K562 (cell line): Measurements from ENCODE around the gene TSEN34. TPM values are rescaled to one million over a fixed set of nuclear protein-coding genes. Genes with fewer than 3 reads are reported as not detected.
"Not testable (repeated sequence)": the region's sequence is repeated elsewhere in the genome, so short reads cannot be mapped to it uniquely, and the experiment has no call there.

Source experiments
- ATAC-seq: fragments of 200-7000 bp; cut with Tn5 transposase; 3 replicates; pipeline ENCODE4 v1.9.1; 2020; ENCODE audit warnings: moderate library complexity
- BruUV-seq: library from RNA; stranded (reverse); fragments of 400-500 nt; replicated peaks from 2 replicates; lab custom pipeline; 2021; lab: Mats Ljungman, UMichigan
- CTCF ChIA-PET: fragments of 300-600 bp; formaldehyde crosslinking; extraction: SDS; loops from one replicate; lab custom pipeline; 2021; ENCODE audit warnings: low intra/inter-chr PET ratio; lab: Yijun Ruan, JAX
- POLR2A ChIA-PET: fragments of 300-600, 350-650 bp; sonication (Branson Sonifier 250); formaldehyde crosslinking; extraction: SDS; loops from one replicate; lab custom pipeline; 2021; ENCODE audit warnings: antibody characterized with exemption, inconsistent platforms; lab: Yijun Ruan, JAX
- DNase-seq, 4 experiments: peaks; one replicate each; pipeline versions ENCODE4 v3.0.0 to v3.0.0-alpha.2; 2011 to 2018; ENCODE audit warnings: low spot score in 3 of 4, mixed read lengths in 3 of 4; ENCODE audit errors: extremely low read depth in 1 of 4
- FAIRE-seq: peaks from 2 replicates; lab custom pipeline; 2011; peaks lifted over from hg19 to GRCh38; lab: Jason Lieb, UNC
- H2AFZ ChIP-seq: 2 replicates; pipeline ENCODE4 v1.6.0; 2011; ENCODE audit warnings: low read depth, low read length, control low read depth, inconsistent platforms
- H3K27ac ChIP-seq: fragments of 200-600 bp; 3 replicates; pipeline ENCODE4 v1.8.0; 2011; ENCODE audit warnings: low read depth, mild to moderate bottlenecking, control low read depth, inconsistent platforms, low read length, moderate library complexity, mixed read lengths; ENCODE audit errors: extremely low read depth
- H3K27me3 ChIP-seq, 2 experiments: fragments of 300-600 bp in 1 of 2; 2 replicates in 1 of 2; 3 replicates in 1 of 2; pipeline versions ENCODE4 v1.6.0 to v1.8.0; 2011; ENCODE audit warnings: inconsistent platforms in 2 of 2, low read length in 2 of 2, mild to moderate bottlenecking in 1 of 2, mixed read lengths in 1 of 2, moderate library complexity in 1 of 2; ENCODE audit not compliant: control insufficient read depth in 2 of 2, insufficient read depth in 2 of 2
- H3K36me3 ChIP-seq: fragments of 300-600 bp; 3 replicates; pipeline ENCODE4 v1.8.0; 2011; ENCODE audit warnings: mild to moderate bottlenecking, low read length, inconsistent platforms; ENCODE audit not compliant: control insufficient read depth, insufficient read depth
- H3K4me1 ChIP-seq, 2 experiments: fragments of 200-600 bp in 1 of 2; replicated peaks in 1 of 2; 2 replicates in 1 of 2; 3 replicates in 1 of 2; pipeline versions ENCODE4 v1.5.1 to v1.8.0; 2011; ENCODE audit warnings: inconsistent platforms in 2 of 2, low read length in 2 of 2, mild to moderate bottlenecking in 1 of 2, mixed read lengths in 1 of 2, moderate library complexity in 1 of 2; ENCODE audit not compliant: control insufficient read depth in 2 of 2, insufficient read depth in 2 of 2
- H3K4me2 ChIP-seq: 2 replicates; pipeline ENCODE4 v1.6.1; 2011; ENCODE audit warnings: low read length, control low read depth, inconsistent platforms, mixed read lengths; ENCODE audit not compliant: insufficient read depth
- H3K4me3 ChIP-seq: fragments of 200-600 bp; sonication (generic), shearing (Covaris generic); 2 replicates; pipeline ENCODE4 v1.5.1; 2016; ENCODE audit warnings: control low read depth, inconsistent platforms
- H3K79me2 ChIP-seq: fragments of 200-600 bp; 3 replicates; pipeline ENCODE4 v1.8.0; 2011; ENCODE audit warnings: low read length, inconsistent platforms; ENCODE audit not compliant: control insufficient read depth, insufficient read depth
- H3K9ac ChIP-seq, 2 experiments: 2 replicates each; pipeline versions ENCODE4 v1.6.0 to v1.6.1; 2011; ENCODE audit warnings: low read depth in 2 of 2, low read length in 2 of 2, control low read depth in 1 of 2, inconsistent platforms in 1 of 2, mild to moderate bottlenecking in 1 of 2, mixed read lengths in 1 of 2; ENCODE audit not compliant: insufficient read depth in 1 of 2
- H3K9me1 ChIP-seq: one replicate; pipeline ENCODE4 v1.6.0; 2011; ENCODE audit warnings: inconsistent platforms, mild to moderate bottlenecking, low read length, moderate library complexity; ENCODE audit not compliant: control insufficient read depth, insufficient read depth
- H3K9me3 ChIP-seq: replicated peaks from 2 replicates; pipeline ENCODE4 v1.5.1; 2011; ENCODE audit warnings: low read depth, low read length, inconsistent platforms; ENCODE audit not compliant: control insufficient read depth, insufficient read depth
- H4K20me1 ChIP-seq: replicated peaks from 2 replicates; pipeline ENCODE4 v1.6.1; 2011; ENCODE audit warnings: low read length, inconsistent platforms, mixed read lengths; ENCODE audit not compliant: control insufficient read depth, insufficient read depth
- NR2C1 ChIP-seq, 2 experiments: fragments of 450-650 bp; IDR thresholded peaks; 2 replicates each; pipeline ENCODE4 v1.6.1; 2017; ENCODE audit warnings: mild to moderate bottlenecking in 2 of 2, antibody characterized with exemption in 1 of 2, inconsistent platforms in 1 of 2, missing compliant biosample characterization in 1 of 2, missing genetic modification characterization in 1 of 2
- NR2C2 ChIP-seq, 2 experiments: fragments of 200-800 bp in 1 of 2; sonication (Bioruptor generic) in 1 of 2; sonication (generic) in 1 of 2; formaldehyde crosslinking in 1 of 2; IDR thresholded peaks; 2 replicates each; pipeline versions ENCODE4 v1.6.1 to v1.8.0; 2016 to 2022; ENCODE audit warnings: mild to moderate bottlenecking in 1 of 2, missing compliant biosample characterization in 1 of 2, missing genetic modification characterization in 1 of 2, missing genetic modification reagents in 1 of 2
- POLR2G ChIP-seq: fragments of 200-400 bp; formaldehyde crosslinking; IDR thresholded peaks from 2 replicates; pipeline ENCODE4 v1.6.1; 2017; ENCODE audit warnings: low read depth, mild to moderate bottlenecking, antibody characterized with exemption, low read length, moderate library complexity
- WGBS: fragments of 100-300 bp; shearing (Covaris generic); methylation state at CpG from one replicate; pipeline ENCODE4 v1.1.6; 2016; ENCODE audit warnings: low coverage, mixed read lengths; ENCODE audit not compliant: insufficient coverage; ENCODE audit errors: missing lambda C conversion rate; 5-methylcytosine and 5-hydroxymethylcytosine counted together
- in situ Hi-C: fragments of 300-500 bp; cut with MboI; formaldehyde crosslinking; loops from 4 replicates; pipeline ENCODE4 v1.15.0; 2018; ENCODE audit warnings: inconsistent platforms, mixed read lengths
- intact Hi-C: fragments of 100-400 bp; cut with micrococcal nuclease; formaldehyde crosslinking; loops from 2 replicates; pipeline ENCODE4 v1.14.2; 2022
- polyA plus RNA-seq, 8 experiments: library from polyadenylated mRNA; depleted of rRNA in 4 of 8; stranded (reverse) in 5 of 8; unstranded in 3 of 8; fragments of >200 nt; fragmentation: Nextera tagmentation in 2 of 8; fragmentation: Illumina TruSeq in 1 of 8; extraction: Ambion mirVana in 2 of 8; extraction: Trizol in 1 of 8; gene quantifications; 2 replicates each; pipeline versions ENCODE4 v1.2.1 to v1.2.3, GENCODE V29; 2011 to 2014; ENCODE audit warnings: inconsistent platforms in 1 of 8, missing spikeins in 1 of 8
- total RNA-seq, 7 experiments: library from RNA; depleted of rRNA in 6 of 7; stranded (reverse); fragments of >200 nt in 6 of 7; fragmentation: Illumina TruSeq in 2 of 7; extraction: Trizol in 2 of 7; gene quantifications; 2 replicates each; pipeline versions ENCODE4 v1.2.1 to v1.2.3, GENCODE V29; 2011 to 2021; ENCODE audit warnings: low replicate concordance in 1 of 7
- TF ChIP-seq, protein P1 (sequence below), 3 experiments: IDR thresholded peaks in 2 of 3; conservative IDR thresholded peaks in 1 of 3; 2 replicates each; pipeline ENCODE4 v1.5.1; 2011 to 2012; ENCODE audit warnings: low read length in 3 of 3, mild to moderate bottlenecking in 3 of 3, control low read depth in 2 of 3, improper control_type of control experiment in 1 of 3, inconsistent platforms in 1 of 3, low read depth in 1 of 3, mixed read lengths in 1 of 3, moderate library complexity in 1 of 3; ENCODE audit not compliant: insufficient read depth in 2 of 3

TSEN34 gene
- total and polyA plus RNA-seq, 9 of the 15 experiments (the other 6 are each of a cell fraction or from before 2014, with no cell fraction given), result 3.1 to 57.6 (median 29.5) TPM

DNA sequence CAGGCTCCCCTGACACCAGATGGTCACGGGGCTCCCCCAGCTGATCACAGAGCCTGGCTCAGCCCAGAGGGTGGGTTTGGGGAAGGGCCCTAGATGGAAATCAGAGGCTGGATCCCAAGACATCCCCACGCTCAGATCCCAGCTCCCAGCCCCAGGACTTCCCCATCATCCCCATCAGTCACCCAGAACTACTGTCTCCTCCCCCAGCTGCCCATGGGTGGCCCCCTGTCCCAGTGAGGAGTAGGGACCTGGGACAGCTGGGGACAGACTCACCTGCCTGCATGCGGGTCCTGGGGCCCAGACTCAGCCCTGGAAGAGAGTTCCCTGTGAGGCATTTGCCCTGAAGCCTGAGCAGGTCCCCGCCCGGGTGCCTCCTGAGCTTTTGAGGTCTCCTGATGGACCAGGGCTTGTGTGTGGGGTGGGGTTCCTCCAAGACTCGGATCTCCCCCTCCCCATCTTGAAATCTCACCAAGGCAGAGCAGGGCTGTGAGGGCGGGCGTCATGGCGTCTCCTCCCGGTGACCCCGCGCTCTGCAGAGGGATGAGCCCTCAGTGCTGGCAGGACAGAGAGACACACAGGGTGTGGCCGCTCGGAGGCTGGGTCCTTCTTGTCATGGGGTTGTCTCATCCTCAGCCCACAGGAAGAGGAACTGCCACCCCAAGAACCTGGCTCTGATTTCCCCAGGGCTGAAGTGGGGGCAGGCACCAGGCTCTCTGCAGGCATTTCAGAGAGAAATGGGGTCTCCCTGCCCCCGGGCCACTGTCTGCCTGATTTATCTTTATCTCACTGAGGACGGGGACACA lies 31.6 kb downstream of the TSEN34 start, which contains the start of gene LILRB3:
TSS of gene LILRB3 (minus strand) at position 534 of the 803 bp plus-strand sequence. CDS start at position 503, 31 bp downstream.
- CTCF ChIA-PET; H3K4me3 ChIP-seq; H3K27ac ChIP-seq; H3K9me1 ChIP-seq; H3K36me3 ChIP-seq; H3K9me3 ChIP-seq; H4K20me1 ChIP-seq; H3K9ac ChIP-seq; BruUV-seq; H3K79me2 ChIP-seq; in situ Hi-C loops; H2AFZ ChIP-seq; H3K4me2 ChIP-seq; H3K27me3 ChIP-seq; TF ChIP-seq NR2C2 (CRISPR knock-in tag; IDR thresholded peaks at IDR 0.05): not testable (repeated sequence)
- peak; percentile 6 for FAIRE-seq
- peaks cover 0 to 22% of the 10 kb centered on the region in 2 experiments; a peak in 2 of 5 replicates for H3K4me1 ChIP-seq
- DNase-seq, result peak in 1 of 4 experiments; percentile 33
- intact Hi-C loops, result loop anchor here (2.0 kb wide), 1 partner anchor 14 kb away; no protein-coding TSS in a partner anchor
- POLR2A ChIA-PET, result interaction anchor here (1.9 kb wide), 1 partner anchor 12 kb away, joined by 6 read pairs; no protein-coding TSS in a partner anchor
- ATAC-seq, result peak; percentile 86
- 10% methylated on average over 13 of the region's 16 CpGs for WGBS
- TF ChIP-seq NR2C2 (tag; IDR thresholded peaks at IDR 0.05) (0 out of 2 replicates have a peak, but pooled peaks have one; percentile 16), NR2C1 (IDR thresholded peaks at IDR 0.05) (0 out of 2 replicates have a peak, but pooled peaks have one; percentile 25), NR2C1 (tag; IDR thresholded peaks at IDR 0.05) (0 out of 2 replicates have a peak, but pooled peaks have one; percentile 49), POLR2G (0 out of 2 replicates have a peak, but pooled peaks have one; percentile 22)
- TF ChIP-seq, protein P1, sequence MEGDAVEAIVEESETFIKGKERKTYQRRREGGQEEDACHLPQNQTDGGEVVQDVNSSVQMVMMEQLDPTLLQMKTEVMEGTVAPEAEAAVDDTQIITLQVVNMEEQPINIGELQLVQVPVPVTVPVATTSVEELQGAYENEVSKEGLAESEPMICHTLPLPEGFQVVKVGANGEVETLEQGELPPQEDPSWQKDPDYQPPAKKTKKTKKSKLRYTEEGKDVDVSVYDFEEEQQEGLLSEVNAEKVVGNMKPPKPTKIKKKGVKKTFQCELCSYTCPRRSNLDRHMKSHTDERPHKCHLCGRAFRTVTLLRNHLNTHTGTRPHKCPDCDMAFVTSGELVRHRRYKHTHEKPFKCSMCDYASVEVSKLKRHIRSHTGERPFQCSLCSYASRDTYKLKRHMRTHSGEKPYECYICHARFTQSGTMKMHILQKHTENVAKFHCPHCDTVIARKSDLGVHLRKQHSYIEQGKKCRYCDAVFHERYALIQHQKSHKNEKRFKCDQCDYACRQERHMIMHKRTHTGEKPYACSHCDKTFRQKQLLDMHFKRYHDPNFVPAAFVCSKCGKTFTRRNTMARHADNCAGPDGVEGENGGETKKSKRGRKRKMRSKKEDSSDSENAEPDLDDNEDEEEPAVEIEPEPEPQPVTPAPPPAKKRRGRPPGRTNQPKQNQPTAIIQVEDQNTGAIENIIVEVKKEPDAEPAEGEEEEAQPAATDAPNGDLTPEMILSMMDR (IDR thresholded peaks at IDR 0.05 in 2 of 3, conservative IDR thresholded peaks at IDR 0.05 in 1 of 3; ENCODE audit: insufficient read depth in 2 of 3, low read depth in 1 of 3, low read length in 3 of 3), result peak in 2 of 3 experiments; percentile 9 to 23; a peak in 2 of 6 replicates

DNA sequence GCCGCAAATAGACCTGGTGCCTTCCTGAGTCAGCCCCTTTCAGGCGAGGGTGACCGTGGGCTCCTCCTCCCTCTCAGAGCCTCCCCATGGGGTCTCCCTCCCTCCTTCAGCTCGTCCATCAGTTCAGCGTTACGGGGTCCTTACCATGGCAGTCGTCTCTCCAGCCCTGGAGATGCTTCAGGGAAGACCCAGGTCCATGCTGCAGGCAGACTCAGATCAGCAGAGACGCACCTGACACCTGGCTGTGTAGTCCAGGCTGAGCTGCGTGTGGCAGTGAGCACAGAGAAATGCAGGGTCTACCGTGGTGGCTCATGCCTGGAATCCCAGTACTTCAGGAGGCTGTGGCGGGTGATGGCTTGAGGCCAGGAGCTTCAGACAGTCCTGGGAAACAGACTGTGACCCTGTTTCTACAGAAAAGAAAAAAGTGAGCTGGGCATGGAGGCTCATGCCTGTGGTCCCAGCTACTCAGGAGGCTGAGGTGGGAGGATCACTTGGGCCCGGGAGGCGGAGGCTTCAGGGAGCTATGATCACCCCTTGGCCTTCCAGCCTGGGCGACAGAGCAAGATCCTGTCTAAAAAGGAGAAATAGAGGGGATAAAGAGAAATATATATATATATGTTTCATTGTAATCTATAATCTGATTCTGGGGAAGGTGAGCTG lies 32.3 kb downstream of the TSEN34 start:
- H3K9ac ChIP-seq, H3K79me2 ChIP-seq, H3K27me3 ChIP-seq, DNase-seq, BruUV-seq, CTCF ChIA-PET, H2AFZ ChIP-seq, in situ Hi-C loops, H4K20me1 ChIP-seq, H3K4me2 ChIP-seq, H3K9me3 ChIP-seq, H3K36me3 ChIP-seq, FAIRE-seq, H3K9me1 ChIP-seq, H3K27ac ChIP-seq, H3K4me3 ChIP-seq: not testable (repeated sequence)
- intact Hi-C loops, result loop anchor here (2.0 kb wide), 1 partner anchor 13 kb away; no protein-coding TSS in a partner anchor
- H3K4me1 ChIP-seq, result peaks cover 0 to 17% of the 10 kb centered on the region in 2 experiments; a peak in 2 of 5 replicates
- peak; percentile 20 for ATAC-seq
- POLR2A ChIA-PET, result interaction anchor here (0.8 to 1.9 kb wide), 2 partner anchors 13 to 86 kb away, joined by 3 to 6 read pairs; no protein-coding TSS in a partner anchor
- 5% methylated on average over 14 of the region's 14 CpGs for WGBS
